Measurements from ENCODE around the gene ZFP91.

- TF ChIP-seq POLR2A (IDR thresholded peaks at IDR 0.05; ENCODE audit: borderline replicate concordance, extremely low read depth, insufficient read depth, insufficient read length): no peak
- TF ChIP-seq RAD21 (IDR thresholded peaks at IDR 0.05; ENCODE audit: low read depth): no peak
- TF ChIP-seq, protein P1, sequence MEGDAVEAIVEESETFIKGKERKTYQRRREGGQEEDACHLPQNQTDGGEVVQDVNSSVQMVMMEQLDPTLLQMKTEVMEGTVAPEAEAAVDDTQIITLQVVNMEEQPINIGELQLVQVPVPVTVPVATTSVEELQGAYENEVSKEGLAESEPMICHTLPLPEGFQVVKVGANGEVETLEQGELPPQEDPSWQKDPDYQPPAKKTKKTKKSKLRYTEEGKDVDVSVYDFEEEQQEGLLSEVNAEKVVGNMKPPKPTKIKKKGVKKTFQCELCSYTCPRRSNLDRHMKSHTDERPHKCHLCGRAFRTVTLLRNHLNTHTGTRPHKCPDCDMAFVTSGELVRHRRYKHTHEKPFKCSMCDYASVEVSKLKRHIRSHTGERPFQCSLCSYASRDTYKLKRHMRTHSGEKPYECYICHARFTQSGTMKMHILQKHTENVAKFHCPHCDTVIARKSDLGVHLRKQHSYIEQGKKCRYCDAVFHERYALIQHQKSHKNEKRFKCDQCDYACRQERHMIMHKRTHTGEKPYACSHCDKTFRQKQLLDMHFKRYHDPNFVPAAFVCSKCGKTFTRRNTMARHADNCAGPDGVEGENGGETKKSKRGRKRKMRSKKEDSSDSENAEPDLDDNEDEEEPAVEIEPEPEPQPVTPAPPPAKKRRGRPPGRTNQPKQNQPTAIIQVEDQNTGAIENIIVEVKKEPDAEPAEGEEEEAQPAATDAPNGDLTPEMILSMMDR (IDR thresholded peaks at IDR 0.05 in 2 of 3, conservative IDR thresholded peaks at IDR 0.05 in 1 of 3; ENCODE audit: borderline replicate concordance in 1 of 3, insufficient read depth in 1 of 3, low read depth in 2 of 3, low read length in 2 of 3): no peak
- no peak for TF ChIP-seq JUND (IDR thresholded peaks at IDR 0.05)
- TF ChIP-seq POLR2AphosphoS5 (IDR thresholded peaks at IDR 0.05; ENCODE audit: low read depth, low read length): no peak
- no peak for TF ChIP-seq MAX (IDR thresholded peaks at IDR 0.05)
- TF ChIP-seq SIN3A (IDR thresholded peaks at IDR 0.05; ENCODE audit: low read depth): no peak
- no peak for TF ChIP-seq REST (IDR thresholded peaks at IDR 0.05; ENCODE audit: low read depth)
- no peak for TF ChIP-seq EZH2 (IDR thresholded peaks at IDR 0.05)
- TF ChIP-seq ATF3 (IDR thresholded peaks at IDR 0.05): no peak
- TF ChIP-seq, protein P2, sequence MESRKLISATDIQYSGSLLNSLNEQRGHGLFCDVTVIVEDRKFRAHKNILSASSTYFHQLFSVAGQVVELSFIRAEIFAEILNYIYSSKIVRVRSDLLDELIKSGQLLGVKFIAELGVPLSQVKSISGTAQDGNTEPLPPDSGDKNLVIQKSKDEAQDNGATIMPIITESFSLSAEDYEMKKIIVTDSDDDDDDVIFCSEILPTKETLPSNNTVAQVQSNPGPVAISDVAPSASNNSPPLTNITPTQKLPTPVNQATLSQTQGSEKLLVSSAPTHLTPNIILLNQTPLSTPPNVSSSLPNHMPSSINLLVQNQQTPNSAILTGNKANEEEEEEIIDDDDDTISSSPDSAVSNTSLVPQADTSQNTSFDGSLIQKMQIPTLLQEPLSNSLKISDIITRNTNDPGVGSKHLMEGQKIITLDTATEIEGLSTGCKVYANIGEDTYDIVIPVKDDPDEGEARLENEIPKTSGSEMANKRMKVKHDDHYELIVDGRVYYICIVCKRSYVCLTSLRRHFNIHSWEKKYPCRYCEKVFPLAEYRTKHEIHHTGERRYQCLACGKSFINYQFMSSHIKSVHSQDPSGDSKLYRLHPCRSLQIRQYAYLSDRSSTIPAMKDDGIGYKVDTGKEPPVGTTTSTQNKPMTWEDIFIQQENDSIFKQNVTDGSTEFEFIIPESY (IDR thresholded peaks at IDR 0.05; ENCODE audit: extremely low read depth, insufficient replicate concordance, low read length): no peak
- no peak for TF ChIP-seq TCF7L2 (IDR thresholded peaks at IDR 0.05; ENCODE audit: borderline replicate concordance, extremely low read depth, insufficient read depth, insufficient read length)
Observed at GRCh38 chr11:58560842-58561241, 18.0 kb upstream of the ZFP91 start.
